NCI-H2107 treated with DMSO at 0.1 percent for 48 hours (cell line): ENCODE results near the gene TMPRSS2.

Experiments used
- DNase-seq: peaks from one replicate; lab custom pipeline; 2025; ENCODE audit not compliant: unreplicated experiment; lab: John Stamatoyannopoulos, UW

The TMPRSS2 gene

GRCh38 chr21:41507521-41508414, at the start of gene TMPRSS2:
Gene TMPRSS2 (minus strand): TSS chr21:41508158. CDS start chr21:41498133, 10,025 bp downstream.
- DNase-seq = no peak

- DNase-seq = no peak
Measured at GRCh38 chr21:41555057-41555456, 47.1 kb upstream of the TMPRSS2 start.

GRCh38 chr21:41552254-41552653, 44.3 kb upstream of the TMPRSS2 start:
- DNase-seq = no peak

GRCh38 chr21:41548781-41549180, 40.8 kb upstream of the TMPRSS2 start:
- peak; percentile 32 for DNase-seq

GRCh38 chr21:41547111-41547510, 39.2 kb upstream of the TMPRSS2 start:
- DNase-seq = no peak

GRCh38 chr21:41545500-41546359, 37.8 kb upstream of the TMPRSS2 start:
- no peak for DNase-seq

- DNase-seq = no peak
Measured at GRCh38 chr21:41542727-41543126, 34.8 kb upstream of the TMPRSS2 start.

- no peak for DNase-seq
Measured at GRCh38 chr21:41537356-41537755, 29.4 kb upstream of the TMPRSS2 start.

- DNase-seq = no peak
Measured at GRCh38 chr21:41536827-41537103, 28.8 kb upstream of the TMPRSS2 start.

- no peak for DNase-seq
Measured at GRCh38 chr21:41536076-41536826, 28.3 kb upstream of the TMPRSS2 start.

- DNase-seq = no peak
Measured at GRCh38 chr21:41530366-41530765, 22.4 kb upstream of the TMPRSS2 start.

GRCh38 chr21:41529769-41530168, 21.8 kb upstream of the TMPRSS2 start:
- no peak for DNase-seq

GRCh38 chr21:41526478-41527087, 18.6 kb upstream of the TMPRSS2 start:
- no peak for DNase-seq

GRCh38 chr21:41523175-41523574, 15.2 kb upstream of the TMPRSS2 start:
- DNase-seq = no peak

GRCh38 chr21:41521489-41522027, 13.6 kb upstream of the TMPRSS2 start:
- peak; percentile 30 for DNase-seq

- DNase-seq = peak; percentile 20
Measured at GRCh38 chr21:41520560-41521442, 12.8 kb upstream of the TMPRSS2 start.

- DNase-seq = no peak
Measured at GRCh38 chr21:41519806-41520559, 12.0 kb upstream of the TMPRSS2 start.

GRCh38 chr21:41518757-41519156, 10.8 kb upstream of the TMPRSS2 start:
- no peak for DNase-seq

- DNase-seq = no peak
Measured at GRCh38 chr21:41511858-41512257, 3.9 kb upstream of the TMPRSS2 start.
